GM21360 (cell line): ENCODE data around the gene CARTPT.
A peak's percentile ranks its signal among the peaks of the same experiment; 100 is the strongest.

Experiments used
- ATAC-seq: cut with Tn5 transposase; IDR thresholded peaks from one replicate; pipeline ENCODE4 v1.9.1; 2021; ENCODE audit warnings: mild to moderate bottlenecking, moderate library complexity; ENCODE audit not compliant: unreplicated experiment

CARTPT gene

DNA sequence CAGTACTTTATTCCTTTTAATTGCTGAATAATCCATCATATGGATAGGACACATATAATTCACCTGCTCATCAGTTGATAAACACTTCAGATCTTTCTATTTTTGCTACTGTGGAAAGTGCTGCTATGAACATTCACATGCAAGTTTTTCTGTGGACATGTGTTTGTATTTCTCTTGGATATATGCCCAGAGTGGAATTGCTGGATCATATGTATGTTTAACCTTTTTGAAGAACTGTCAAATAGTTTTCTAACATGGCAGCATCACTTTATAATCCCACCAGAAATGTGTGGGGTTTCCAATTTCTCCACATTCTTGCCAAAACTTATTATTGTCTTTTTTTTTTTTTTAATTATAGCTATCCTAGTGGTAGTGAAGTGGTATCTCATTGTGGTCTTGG, 15.1 kb downstream of the CARTPT start:
- ATAC-seq = no peak

DNA sequence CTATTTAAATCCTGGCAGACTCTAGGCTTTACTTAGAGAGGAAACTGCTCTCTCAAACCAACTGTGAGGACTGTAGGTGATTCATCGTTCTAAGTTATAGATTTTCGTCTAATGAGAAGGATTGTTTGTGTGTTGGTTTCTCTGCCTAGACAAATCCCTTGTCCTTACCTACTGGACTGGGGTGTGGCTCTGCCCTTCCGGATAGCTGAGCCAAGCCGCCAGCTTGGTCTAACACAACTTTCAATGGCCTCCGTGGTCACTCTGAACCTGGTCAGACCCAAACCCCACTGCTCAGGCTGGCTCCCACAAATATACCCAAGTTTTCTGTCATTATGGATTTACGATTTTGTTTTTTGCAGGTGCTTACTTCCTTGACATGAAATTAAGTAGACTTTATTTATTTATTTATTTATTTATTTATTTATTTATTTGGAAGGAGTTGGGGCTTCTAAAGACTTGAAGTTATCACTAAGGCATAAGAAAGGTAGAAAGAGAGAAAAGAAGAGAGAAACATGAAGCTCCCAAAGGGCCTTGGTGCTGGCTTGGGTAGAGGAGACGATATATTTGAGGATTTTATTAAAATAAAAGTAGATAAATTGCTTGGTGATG, 19.0 kb downstream of the CARTPT start:
- no peak for ATAC-seq

DNA sequence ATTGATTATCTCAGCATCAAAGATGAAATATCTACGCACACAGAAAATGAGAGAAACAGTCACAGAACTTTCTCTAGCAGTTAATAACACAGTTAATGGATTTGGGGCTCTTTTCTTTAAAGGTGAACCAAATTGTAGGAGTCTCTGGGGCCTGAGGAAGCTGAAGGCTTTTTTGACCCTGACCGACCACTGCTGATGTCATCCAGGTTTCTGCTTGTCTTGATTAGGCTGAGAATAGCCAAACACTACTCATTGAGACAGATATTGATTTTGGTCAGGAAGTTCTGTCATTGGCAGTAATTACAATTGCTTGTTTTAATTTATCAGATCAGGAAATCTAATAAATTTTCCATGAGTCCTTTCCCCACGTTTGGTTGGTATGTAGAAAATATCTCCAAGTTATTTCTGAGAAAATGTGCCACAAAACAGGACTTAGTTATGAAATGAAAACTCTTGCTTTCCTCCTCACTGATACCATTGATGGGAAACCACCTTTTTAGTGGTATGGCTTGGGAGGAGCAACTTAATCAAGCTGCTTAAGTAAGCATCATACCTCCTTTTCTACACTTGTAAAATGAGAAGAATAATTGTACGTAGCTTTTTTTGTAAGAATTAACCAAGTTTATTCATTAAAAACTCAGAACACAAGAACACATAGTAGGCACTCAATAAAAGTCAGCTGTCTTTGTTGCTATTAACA, 19.7 kb downstream of the CARTPT start:
- no peak for ATAC-seq

DNA sequence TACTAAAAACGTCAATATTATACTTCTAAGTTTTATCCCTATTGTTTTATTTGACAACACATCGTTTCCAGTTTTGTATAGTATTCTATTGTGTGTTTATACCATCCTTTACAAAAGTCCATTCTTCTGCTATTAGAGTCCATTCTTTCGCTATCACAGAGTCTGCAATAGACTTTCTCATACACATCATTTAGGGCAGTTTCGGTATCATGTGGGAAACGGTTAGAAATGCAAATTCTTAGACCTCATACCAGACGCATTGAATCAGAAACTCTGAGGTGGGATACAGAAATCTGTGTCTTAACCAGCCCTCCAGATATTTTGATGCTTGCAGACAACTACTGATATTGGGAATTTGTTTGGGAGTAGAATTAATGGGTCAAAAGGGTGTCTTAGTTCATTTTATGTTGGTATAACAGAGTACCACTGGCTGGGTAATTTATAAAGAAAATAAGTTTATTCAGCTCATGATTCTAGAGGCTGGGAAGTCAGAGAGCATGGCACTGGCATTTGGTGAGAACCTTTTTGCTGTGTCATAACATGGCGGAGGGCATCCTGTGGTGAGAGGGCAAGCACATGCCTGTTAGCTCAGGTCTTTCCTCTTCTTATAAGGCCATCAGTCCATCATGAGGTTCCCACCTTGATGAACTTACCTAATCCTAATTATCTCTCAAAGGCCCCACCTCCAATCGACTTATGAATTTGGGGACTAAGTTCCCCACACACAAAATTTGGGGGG, 21.1 kb downstream of the CARTPT start:
- peak; percentile 93 for ATAC-seq

DNA sequence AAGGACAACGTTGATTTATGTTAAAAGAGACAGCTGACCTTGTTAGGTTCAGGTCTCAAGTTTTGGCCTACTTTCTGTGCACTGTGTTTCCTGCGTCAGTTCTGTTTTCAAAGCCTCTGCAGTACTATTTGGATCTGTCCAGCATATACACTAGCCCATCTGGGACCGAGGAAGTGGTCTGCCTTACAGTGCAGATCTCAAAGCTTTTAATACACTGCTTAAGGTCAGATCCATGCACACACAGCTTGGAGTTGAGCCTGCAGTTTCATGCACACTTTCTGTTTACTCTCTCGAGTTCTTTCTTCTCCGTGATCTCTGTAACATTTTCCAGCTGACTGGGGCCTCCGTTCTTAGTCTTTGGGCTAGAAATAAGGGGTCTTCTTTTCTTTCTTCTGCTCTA, 24.1 kb downstream of the CARTPT start:
- no peak for ATAC-seq

DNA sequence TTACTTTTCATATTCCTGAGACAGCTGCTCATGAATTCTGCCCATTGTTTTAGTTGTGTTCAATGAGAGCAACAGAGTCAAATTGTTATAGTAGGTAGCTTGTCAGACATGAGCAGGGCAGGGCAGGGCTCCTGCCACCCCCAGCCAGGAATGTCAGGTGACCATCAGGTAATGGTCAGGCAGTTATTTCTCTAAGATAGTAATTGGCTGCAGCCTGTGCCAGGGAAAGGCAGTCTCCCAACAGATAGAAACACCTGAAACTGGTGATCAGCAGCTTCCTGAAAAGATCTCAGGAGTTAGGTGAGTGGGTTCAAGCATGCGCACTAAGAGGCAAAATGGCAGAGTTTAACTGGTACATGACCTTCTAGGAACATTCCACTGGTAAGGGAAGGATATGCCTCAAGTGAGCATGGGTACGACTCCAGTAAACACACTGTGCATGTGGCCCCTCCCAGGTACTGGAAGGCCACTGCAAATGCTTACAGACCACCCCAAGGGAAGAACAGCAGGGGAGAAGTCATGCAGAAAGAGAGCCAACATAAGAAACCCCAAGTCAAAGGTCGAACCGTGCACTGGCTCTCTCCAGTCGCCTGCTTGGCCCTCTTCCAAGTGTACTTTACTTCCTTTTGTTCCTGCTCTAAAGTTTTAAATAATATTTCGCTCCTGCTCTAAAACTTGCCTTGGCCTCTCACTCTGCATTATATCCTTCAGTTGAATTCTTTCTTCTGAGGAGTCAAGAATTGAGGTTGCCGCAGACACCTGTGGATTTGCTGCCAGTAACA, 25.1 kb downstream of the CARTPT start:
- no peak for ATAC-seq

DNA sequence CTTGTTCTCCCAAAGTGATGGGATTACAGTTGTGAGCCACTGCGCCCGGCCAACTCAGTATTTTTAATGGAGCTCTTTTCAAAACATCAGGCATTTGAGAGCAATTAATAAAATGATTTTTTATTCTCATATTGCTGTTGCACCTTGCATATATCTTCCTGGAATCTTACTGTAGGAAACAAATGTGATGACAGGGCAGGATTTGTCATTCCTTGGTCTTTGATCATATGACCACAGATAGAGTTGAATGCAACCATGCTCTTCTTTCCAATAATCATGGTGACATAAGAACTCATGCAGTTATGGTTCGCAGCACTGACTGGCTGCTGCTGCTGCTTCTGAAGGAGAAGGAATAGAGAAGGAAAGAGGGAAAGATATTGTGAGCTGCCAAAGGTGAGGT, 28.1 kb downstream of the CARTPT start:
- ATAC-seq = no peak

DNA sequence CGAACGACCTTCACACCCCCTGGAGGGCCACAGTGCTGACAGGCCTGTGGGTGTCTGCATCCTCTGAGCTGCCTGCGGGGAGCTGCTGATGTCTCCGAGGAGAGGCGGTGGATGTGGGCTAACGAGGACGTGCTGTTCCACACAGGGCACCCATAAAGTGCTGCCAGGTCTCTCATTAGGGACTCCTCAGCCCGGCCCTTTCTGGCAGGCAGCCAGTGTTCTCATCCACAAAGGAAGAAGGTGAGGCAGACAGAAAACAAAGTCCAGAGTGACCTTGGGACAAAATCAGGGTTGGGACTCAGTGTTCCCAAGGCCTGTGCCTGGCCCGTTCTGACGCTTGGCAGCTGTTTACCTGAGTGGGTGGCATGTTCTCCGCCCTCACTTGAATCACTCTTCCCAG, 29.3 kb downstream of the CARTPT start:
- no peak for ATAC-seq

DNA sequence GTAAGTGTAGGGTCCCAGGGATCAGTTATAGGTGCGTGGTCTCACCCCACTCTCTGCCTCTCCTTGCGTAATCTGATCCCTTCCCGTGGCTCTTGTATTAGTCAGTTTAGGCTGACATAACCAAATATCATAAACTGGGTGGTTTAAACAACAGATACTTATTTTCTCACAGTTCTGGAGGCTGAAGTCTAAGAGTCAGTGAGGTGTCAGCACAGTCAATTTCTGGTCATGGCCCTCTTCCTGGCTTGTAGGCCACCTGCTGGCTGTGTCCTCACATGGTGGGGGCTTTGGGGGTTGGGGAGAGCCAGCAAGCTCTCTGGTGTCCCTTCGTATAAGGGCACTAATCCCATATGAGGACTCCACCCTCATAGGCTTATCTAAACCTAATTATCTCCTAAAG, 32.3 kb downstream of the CARTPT start:
- no peak for ATAC-seq

DNA sequence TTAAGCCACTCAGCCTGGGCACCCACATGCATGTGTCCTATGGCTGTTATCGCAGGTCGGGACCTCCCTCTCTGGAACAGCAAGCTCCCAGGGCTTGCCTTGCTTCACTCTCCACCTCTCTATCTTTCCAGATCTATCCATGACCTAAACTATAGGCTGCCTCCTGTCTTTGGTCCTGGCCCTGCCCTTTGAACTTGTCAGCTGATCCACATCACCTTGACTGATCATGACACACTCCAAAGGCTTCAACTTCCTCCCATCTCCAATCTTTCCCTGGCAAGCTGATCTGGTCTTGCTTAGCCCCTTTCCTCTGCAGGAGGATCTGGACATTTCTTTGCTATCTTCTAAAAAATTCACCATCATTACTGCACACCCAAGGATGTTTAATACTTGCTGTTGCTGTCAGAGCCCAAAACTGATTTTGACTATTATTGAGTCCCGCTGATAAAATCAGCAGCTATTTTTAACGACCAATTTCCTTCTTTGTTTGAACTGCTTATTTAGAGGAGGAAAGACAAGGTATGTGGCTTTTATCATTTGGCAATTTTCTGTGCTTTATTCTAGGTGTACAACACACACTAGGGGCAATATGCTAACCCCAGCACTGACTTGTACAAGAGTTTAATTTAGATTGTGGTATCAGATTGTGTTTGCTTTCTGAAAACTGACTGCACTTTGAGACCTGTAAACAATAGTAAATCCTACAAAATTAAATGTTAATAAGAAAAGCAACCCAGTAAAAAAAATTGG, 33.5 kb downstream of the CARTPT start:
- no peak for ATAC-seq

DNA sequence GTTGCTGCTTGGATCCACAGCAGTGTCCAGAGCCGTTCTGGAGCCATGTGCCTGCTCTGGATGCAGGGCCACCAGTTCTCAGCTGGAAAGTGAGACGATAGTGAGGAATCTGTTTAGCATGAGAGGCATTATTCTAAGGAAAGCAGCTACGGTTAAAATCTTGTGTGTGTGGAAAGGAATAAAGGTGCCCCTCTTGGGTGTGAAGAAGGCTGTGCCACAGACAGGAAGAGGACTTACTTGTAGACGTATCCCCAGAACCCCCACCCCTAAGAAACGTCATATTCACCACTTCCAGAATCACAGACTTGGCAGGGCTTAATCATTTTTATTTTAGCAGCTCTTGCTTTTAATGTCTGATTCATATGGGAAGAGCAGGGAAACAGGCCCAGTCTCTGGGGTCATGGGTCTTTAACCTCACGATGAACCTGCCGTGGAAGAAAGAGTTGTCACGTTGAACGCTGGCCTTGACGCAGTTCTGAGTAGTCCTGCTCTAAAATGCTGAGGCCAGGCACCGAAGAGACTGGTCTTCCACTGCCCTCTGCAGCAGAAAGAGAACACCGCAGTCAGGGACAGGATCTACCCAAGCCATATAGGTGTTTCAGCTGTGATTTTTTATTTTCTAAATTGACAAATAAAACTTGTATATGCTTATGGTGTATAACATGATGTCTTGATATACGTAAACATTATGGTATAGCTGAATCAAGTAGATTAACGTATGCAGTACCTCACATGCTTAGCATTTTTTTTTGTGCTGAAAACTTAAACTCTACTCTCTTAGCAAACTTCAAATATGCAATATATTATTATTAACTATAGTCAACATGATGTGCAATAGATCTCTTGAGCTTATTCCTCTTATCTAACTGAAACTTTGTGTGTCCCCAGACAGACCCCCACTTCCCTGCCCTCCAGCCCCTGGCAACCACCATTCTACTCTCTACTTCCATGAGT, 38.8 kb downstream of the CARTPT start:
- ATAC-seq = no peak

DNA sequence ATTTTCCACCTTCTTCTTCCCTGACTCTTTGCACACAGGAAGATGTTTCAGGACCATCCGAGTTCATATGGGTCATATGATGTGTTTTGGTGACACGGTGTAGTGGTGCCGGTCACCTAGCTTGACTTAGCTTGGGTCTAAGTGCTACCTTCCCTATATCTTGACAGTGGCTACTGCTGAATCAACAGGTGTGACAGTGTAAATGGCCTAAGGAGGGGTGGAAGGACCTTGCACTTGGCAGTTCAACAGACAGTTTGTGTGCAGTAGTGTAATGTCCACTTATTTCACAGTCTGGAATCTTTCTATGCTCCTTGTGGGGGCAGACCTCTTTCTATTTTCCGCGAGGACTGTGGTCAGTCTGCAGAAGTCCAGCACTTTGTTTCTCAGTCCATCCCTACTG, 43.8 kb downstream of the CARTPT start:
- ATAC-seq = no peak

DNA sequence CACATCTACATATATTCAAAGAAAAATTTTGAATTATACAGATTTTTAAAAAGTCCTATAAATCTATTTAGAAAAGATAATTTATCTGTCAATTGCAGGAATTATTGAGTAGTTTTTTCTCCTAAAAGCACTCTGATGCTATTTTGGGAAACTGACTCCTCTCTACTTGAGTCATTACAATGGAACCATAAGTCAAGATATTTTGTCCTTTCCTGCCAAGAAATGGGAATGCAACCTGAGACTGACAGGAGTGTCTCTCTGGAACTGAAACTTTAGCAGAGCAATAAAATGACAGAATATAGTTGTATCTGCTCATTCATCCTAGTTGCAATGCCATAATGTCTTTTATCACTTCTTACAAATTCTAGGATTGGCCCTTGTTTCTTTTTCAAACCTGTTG, 48.6 kb downstream of the CARTPT start:
- no peak for ATAC-seq

DNA sequence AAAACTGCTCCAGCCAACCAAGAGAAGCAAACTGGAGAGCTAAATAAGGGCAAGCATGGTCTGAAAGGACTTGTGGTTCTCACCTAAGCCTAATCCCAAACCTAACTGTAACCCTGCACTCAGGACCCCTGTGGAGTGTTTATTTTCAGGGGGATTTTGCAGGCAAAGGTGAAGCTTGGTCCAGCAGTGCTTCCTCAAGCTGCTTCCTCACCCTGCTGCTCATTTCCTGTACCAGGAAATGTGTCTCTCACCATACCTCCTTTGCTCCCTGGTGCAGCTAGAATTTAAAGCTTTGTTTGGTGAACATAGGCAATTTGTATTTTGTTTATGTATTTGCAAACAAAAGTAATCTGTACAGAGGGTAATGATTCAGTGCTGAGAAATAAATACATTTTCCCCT, 50.2 kb downstream of the CARTPT start:
- no peak for ATAC-seq

DNA sequence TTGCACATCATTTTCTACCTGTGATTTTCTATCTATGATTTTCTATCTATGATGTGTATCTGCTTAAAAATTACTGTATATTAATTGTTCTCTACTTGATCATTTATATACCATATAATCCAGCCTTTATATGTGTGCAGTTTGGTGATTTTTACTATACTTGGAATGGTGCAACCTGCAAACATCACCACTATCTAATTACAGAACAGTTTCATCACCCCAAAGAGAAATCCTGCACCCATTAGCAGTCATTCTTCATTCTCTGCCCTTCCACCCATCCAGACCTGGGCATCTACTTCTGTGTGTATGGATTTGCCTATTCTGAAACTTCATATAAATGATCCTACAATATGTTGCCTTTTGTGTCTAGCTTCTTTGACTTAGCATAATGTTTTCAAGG, 51.3 kb downstream of the CARTPT start:
- no peak for ATAC-seq
